ENCODE measurements around the gene TMEM139.

DNA sequence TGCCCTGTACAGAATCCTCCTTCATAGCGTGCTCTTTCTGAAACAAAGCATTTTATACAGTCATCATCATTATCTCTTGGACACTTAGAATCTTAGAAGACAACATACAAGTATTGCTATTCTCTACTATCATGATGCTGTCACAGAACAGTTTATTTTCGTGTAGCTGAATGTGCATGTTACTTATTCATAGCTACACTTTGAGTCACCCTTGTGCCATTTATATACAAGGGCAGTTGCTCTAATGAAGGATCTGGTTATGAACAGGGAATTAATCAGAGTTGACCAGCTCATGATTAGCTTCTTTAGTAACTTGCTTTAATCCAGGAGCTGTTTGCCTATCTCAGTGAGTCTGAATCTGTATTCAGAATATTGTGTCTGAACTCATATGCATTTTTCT is 14.6 kb downstream of the TMEM139 start:
- TF ChIP-seq, protein P1, sequence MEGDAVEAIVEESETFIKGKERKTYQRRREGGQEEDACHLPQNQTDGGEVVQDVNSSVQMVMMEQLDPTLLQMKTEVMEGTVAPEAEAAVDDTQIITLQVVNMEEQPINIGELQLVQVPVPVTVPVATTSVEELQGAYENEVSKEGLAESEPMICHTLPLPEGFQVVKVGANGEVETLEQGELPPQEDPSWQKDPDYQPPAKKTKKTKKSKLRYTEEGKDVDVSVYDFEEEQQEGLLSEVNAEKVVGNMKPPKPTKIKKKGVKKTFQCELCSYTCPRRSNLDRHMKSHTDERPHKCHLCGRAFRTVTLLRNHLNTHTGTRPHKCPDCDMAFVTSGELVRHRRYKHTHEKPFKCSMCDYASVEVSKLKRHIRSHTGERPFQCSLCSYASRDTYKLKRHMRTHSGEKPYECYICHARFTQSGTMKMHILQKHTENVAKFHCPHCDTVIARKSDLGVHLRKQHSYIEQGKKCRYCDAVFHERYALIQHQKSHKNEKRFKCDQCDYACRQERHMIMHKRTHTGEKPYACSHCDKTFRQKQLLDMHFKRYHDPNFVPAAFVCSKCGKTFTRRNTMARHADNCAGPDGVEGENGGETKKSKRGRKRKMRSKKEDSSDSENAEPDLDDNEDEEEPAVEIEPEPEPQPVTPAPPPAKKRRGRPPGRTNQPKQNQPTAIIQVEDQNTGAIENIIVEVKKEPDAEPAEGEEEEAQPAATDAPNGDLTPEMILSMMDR (IDR thresholded peaks at IDR 0.05): no peak
- no peak for TF ChIP-seq POLR2A (IDR thresholded peaks at IDR 0.05)
